GM12878 (cell line): ENCODE measurements around the gene RFK. TPM values are rescaled to one million over a fixed set of nuclear protein-coding genes. Genes with fewer than 3 reads are reported as not detected.

Experiments
- BHLHE40 ChIP-seq, 2 experiments: fragments of 450-650 bp in 1 of 2; IDR thresholded peaks; 2 replicates each; pipeline ENCODE4 v1.6.1; 2011 to 2017; ENCODE audit warnings: low read depth in 2 of 2, borderline replicate concordance in 1 of 2, improper control_type of control experiment in 1 of 2, low read length in 1 of 2, mild to moderate bottlenecking in 1 of 2
- CHD1 ChIP-seq: IDR thresholded peaks from 2 replicates; pipeline ENCODE4 v1.6.1; 2012; ENCODE audit warnings: low read depth, low read length, improper control_type of control experiment
- GABPA ChIP-seq: IDR thresholded peaks from 2 replicates; pipeline ENCODE4 v1.6.1; 2014; ENCODE audit warnings: antibody characterized with exemption, low read depth, mild to moderate bottlenecking, inconsistent platforms
- HDAC6 ChIP-seq: fragments of 200-600 bp; sonication (generic); IDR thresholded peaks from one replicate; pipeline ENCODE4 v1.8.0; 2017; ENCODE audit warnings: antibody characterized with exemption; ENCODE audit not compliant: unreplicated experiment
- KDM1A ChIP-seq: fragments of 200-600 bp; sonication (generic); IDR thresholded peaks from 2 replicates; pipeline ENCODE4 v1.6.1; 2016; ENCODE audit warnings: borderline replicate concordance
- KLF5 ChIP-seq: fragments of 450-650 bp; IDR thresholded peaks from 2 replicates; pipeline ENCODE4 v1.6.1; 2014; ENCODE audit warnings: mild to moderate bottlenecking; ENCODE audit not compliant: partially characterized antibody
- LARP7 ChIP-seq: fragments of 450-650 bp; IDR thresholded peaks from 2 replicates; pipeline ENCODE4 v1.6.1; 2017; ENCODE audit warnings: mild to moderate bottlenecking
- MAX ChIP-seq: IDR thresholded peaks from 2 replicates; pipeline ENCODE4 v1.6.1; 2012; ENCODE audit warnings: low read depth, low read length, improper control_type of control experiment
- NBN ChIP-seq: fragments of 450-650 bp; IDR thresholded peaks from 2 replicates; pipeline ENCODE4 v1.6.1; 2016
- NFIC ChIP-seq: IDR thresholded peaks from 2 replicates; pipeline ENCODE4 v1.6.1; 2012; ENCODE audit warnings: low read depth, mild to moderate bottlenecking, inconsistent platforms, low read length, moderate library complexity
- NR2C2 ChIP-seq: IDR thresholded peaks from 2 replicates; pipeline ENCODE4 v1.6.1; 2011; ENCODE audit warnings: borderline replicate concordance, low read depth; ENCODE audit not compliant: control insufficient read depth, insufficient read length
- RAD21 ChIP-seq: IDR thresholded peaks from 2 replicates; pipeline ENCODE4 v1.6.1; 2011; ENCODE audit warnings: mild to moderate bottlenecking, low read depth, low read length, moderate library complexity; ENCODE audit not compliant: insufficient read depth
- RELA ChIP-seq: fragments of 450-650 bp; IDR thresholded peaks from 2 replicates; pipeline ENCODE4 v1.8.0; 2014; ENCODE audit warnings: borderline replicate concordance; ENCODE audit not compliant: partially characterized antibody
- SIN3A ChIP-seq: IDR thresholded peaks from 2 replicates; pipeline ENCODE4 v1.6.1; 2012; ENCODE audit warnings: low read depth, low read length, improper control_type of control experiment
- SIX5 ChIP-seq: IDR thresholded peaks from 2 replicates; pipeline ENCODE4 v1.6.1; 2011; ENCODE audit warnings: mild to moderate bottlenecking, low read depth, low read length, moderate library complexity; ENCODE audit not compliant: severe bottlenecking
- SUZ12 ChIP-seq: fragments of 200-600 bp; sonication (generic); IDR thresholded peaks from one replicate; pipeline ENCODE4 v1.6.1; 2018; ENCODE audit warnings: antibody characterized with exemption, mild to moderate bottlenecking; ENCODE audit not compliant: unreplicated experiment
- WRNIP1 ChIP-seq: IDR thresholded peaks from 2 replicates; pipeline ENCODE4 v1.6.1; 2011; ENCODE audit warnings: low read depth, low read length, improper control_type of control experiment, borderline replicate concordance
- polyA plus RNA-seq, 11 experiments: library from polyadenylated mRNA; depleted of rRNA in 4 of 11; unstranded in 6 of 11; stranded (reverse) in 5 of 11; fragments of >200 nt; fragmentation: Nextera tagmentation in 4 of 11; fragmentation: Illumina TruSeq in 1 of 11; extraction: Ambion mirVana in 4 of 11; extraction: Trizol in 1 of 11; gene quantifications; 1 replicate in 1 of 11; 2 replicates in 10 of 11; pipeline versions ENCODE4 v1.2.1 to v1.2.3, GENCODE V29; 2011 to 2016; ENCODE audit warnings: inconsistent platforms in 2 of 11, missing spikeins in 2 of 11, low read depth in 1 of 11
- total RNA-seq, 4 experiments: library from RNA; depleted of rRNA in 3 of 4; stranded (reverse); fragments of >200 nt in 3 of 4; fragmentation: Illumina TruSeq in 1 of 4; extraction: Trizol in 1 of 4; gene quantifications; 2 replicates each; pipeline versions ENCODE4 v1.2.1 to v1.2.3, GENCODE V29; 2013 to 2021
- TF ChIP-seq, protein P1 (sequence below): fragments of 450-650 bp; IDR thresholded peaks from 2 replicates; pipeline ENCODE4 v1.6.1; 2017; ENCODE audit warnings: antibody characterized with exemption, mild to moderate bottlenecking, moderate library complexity
- TF ChIP-seq, protein P2 (sequence below): fragments of 450-650 bp; formaldehyde crosslinking; IDR thresholded peaks from 2 replicates; pipeline ENCODE4 v1.4.0; 2020; ENCODE audit warnings: mild to moderate bottlenecking, moderate library complexity
- TF ChIP-seq, protein P3 (sequence below): IDR thresholded peaks from 2 replicates; pipeline ENCODE4 v1.6.1; 2011; ENCODE audit warnings: low read depth, low read length, improper control_type of control experiment, borderline replicate concordance
- TF ChIP-seq, protein P4 (sequence below): fragments of 150-350 bp; IDR thresholded peaks from 2 replicates; pipeline ENCODE4 v1.6.1; 2014; ENCODE audit warnings: mild to moderate bottlenecking, low read depth, low read length

The RFK gene
- total and polyA plus RNA-seq, 10 of the 15 experiments (the other 5 are each of a cell fraction or from before 2014, with no cell fraction given) = 4.4 to 18.6 (median 11.6) TPM

DNA sequence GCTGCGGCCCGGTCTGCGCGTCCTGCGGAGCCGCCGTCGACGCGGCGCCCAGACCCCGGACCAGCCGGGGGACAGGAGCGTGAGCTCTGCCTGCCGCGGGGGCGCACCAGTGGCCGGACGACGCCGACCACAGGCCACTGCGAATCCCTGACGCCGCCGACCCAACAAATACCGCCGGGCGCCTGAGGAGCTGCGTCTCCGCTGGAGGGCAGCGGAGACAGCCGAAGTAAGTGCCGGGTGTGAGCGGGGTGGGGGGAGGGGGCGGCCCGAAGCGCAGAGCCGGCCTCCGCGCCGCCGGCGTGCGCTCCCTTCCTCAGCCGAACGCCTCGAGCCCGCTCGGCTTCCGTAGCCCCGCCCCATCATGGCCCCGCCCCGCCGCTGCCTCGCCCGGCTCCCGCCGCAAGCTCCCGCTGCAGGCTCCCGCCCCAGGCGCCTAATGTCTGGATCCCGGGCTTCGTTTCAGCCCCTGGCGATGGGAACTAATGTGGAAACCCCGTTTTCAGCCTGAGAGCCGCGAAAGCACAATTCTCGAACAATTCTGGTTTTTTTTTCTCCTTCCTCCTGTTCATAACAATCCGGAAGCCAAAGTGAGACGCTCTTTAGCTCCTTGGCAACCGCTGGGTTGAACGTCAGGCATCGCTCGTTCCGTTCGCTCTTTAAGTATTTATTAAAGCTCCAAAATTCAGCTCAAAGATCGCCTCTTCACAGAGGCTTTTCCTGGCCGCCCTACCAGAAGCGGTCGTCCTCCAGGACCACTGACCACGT lies at the start of gene RFK (continued):
- TF ChIP-seq MAX = no peak
- TF ChIP-seq NR2C2 = no peak
- TF ChIP-seq NFIC = no peak
- no peak for TF ChIP-seq GABPA
- TF ChIP-seq, protein P1, sequence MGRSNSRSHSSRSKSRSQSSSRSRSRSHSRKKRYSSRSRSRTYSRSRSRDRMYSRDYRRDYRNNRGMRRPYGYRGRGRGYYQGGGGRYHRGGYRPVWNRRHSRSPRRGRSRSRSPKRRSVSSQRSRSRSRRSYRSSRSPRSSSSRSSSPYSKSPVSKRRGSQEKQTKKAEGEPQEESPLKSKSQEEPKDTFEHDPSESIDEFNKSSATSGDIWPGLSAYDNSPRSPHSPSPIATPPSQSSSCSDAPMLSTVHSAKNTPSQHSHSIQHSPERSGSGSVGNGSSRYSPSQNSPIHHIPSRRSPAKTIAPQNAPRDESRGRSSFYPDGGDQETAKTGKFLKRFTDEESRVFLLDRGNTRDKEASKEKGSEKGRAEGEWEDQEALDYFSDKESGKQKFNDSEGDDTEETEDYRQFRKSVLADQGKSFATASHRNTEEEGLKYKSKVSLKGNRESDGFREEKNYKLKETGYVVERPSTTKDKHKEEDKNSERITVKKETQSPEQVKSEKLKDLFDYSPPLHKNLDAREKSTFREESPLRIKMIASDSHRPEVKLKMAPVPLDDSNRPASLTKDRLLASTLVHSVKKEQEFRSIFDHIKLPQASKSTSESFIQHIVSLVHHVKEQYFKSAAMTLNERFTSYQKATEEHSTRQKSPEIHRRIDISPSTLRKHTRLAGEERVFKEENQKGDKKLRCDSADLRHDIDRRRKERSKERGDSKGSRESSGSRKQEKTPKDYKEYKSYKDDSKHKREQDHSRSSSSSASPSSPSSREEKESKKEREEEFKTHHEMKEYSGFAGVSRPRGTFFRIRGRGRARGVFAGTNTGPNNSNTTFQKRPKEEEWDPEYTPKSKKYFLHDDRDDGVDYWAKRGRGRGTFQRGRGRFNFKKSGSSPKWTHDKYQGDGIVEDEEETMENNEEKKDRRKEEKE = no peak
- TF ChIP-seq, protein P2, sequence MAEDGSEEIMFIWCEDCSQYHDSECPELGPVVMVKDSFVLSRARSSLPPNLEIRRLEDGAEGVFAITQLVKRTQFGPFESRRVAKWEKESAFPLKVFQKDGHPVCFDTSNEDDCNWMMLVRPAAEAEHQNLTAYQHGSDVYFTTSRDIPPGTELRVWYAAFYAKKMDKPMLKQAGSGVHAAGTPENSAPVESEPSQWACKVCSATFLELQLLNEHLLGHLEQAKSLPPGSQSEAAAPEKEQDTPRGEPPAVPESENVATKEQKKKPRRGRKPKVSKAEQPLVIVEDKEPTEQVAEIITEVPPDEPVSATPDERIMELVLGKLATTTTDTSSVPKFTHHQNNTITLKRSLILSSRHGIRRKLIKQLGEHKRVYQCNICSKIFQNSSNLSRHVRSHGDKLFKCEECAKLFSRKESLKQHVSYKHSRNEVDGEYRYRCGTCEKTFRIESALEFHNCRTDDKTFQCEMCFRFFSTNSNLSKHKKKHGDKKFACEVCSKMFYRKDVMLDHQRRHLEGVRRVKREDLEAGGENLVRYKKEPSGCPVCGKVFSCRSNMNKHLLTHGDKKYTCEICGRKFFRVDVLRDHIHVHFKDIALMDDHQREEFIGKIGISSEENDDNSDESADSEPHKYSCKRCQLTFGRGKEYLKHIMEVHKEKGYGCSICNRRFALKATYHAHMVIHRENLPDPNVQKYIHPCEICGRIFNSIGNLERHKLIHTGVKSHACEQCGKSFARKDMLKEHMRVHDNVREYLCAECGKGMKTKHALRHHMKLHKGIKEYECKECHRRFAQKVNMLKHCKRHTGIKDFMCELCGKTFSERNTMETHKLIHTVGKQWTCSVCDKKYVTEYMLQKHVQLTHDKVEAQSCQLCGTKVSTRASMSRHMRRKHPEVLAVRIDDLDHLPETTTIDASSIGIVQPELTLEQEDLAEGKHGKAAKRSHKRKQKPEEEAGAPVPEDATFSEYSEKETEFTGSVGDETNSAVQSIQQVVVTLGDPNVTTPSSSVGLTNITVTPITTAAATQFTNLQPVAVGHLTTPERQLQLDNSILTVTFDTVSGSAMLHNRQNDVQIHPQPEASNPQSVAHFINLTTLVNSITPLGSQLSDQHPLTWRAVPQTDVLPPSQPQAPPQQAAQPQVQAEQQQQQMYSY (CRISPR knock-in tag) = no peak
- TF ChIP-seq BHLHE40 (IDR thresholded peaks at IDR 0.05; ENCODE audit: borderline replicate concordance in 1 of 2, low read depth in 2 of 2, low read length in 1 of 2) = peak in 1 of 2 experiments; percentile 53; a peak in 2 of 4 replicates
- no peak for TF ChIP-seq CHD1
- TF ChIP-seq, protein P3, sequence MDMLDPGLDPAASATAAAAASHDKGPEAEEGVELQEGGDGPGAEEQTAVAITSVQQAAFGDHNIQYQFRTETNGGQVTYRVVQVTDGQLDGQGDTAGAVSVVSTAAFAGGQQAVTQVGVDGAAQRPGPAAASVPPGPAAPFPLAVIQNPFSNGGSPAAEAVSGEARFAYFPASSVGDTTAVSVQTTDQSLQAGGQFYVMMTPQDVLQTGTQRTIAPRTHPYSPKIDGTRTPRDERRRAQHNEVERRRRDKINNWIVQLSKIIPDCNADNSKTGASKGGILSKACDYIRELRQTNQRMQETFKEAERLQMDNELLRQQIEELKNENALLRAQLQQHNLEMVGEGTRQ = no peak
- no peak for TF ChIP-seq WRNIP1
- TF ChIP-seq KLF5 = no peak
- TF ChIP-seq SIX5 = no peak
- TF ChIP-seq RAD21 = peak; percentile 62
- no peak for TF ChIP-seq SUZ12
- 0 out of 2 replicates have a peak, but pooled peaks have one; percentile 67 for TF ChIP-seq LARP7
- no peak for TF ChIP-seq HDAC6
- no peak for TF ChIP-seq KDM1A
- TF ChIP-seq RELA = no peak
- TF ChIP-seq, protein P4, sequence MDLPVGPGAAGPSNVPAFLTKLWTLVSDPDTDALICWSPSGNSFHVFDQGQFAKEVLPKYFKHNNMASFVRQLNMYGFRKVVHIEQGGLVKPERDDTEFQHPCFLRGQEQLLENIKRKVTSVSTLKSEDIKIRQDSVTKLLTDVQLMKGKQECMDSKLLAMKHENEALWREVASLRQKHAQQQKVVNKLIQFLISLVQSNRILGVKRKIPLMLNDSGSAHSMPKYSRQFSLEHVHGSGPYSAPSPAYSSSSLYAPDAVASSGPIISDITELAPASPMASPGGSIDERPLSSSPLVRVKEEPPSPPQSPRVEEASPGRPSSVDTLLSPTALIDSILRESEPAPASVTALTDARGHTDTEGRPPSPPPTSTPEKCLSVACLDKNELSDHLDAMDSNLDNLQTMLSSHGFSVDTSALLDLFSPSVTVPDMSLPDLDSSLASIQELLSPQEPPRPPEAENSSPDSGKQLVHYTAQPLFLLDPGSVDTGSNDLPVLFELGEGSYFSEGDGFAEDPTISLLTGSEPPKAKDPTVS = no peak
- TF ChIP-seq SIN3A = peak; percentile 96
- no peak for TF ChIP-seq NBN
